IMR-90 (cell line): Measurements from ENCODE around the gene MPC1. TPM values are rescaled to one million over a fixed set of nuclear protein-coding genes. Genes with fewer than 3 reads are reported as not detected.

Experiments
- ATAC-seq: fragments of 200-7000 bp; cut with Tn5 transposase; 2 replicates; pipeline ENCODE4 v1.9.1; 2020; ENCODE audit warnings: low read depth, mild to moderate bottlenecking, moderate library complexity
- BruUV-seq: library from RNA; stranded (reverse); fragments of 400-500 nt; replicated peaks from 2 replicates; lab custom pipeline; 2021; lab: Mats Ljungman, UMichigan
- CTCF ChIA-PET: fragments of 300-600 bp; formaldehyde crosslinking; extraction: SDS; loops from one replicate; lab custom pipeline; 2021; ENCODE audit warnings: antibody characterized with exemption; lab: Yijun Ruan, JAX
- POLR2A ChIA-PET: fragments of 300-600 bp; sonication (Branson Sonifier 250); formaldehyde crosslinking; loops from one replicate; lab custom pipeline; 2022; ENCODE audit warnings: antibody characterized with exemption; ENCODE audit not compliant: unreplicated experiment; lab: Charles Lee
- DNase-seq: peaks from one replicate; pipeline ENCODE4 v3.0.0; 2013
- H2AFZ ChIP-seq: replicated peaks from 2 replicates; pipeline ENCODE3; 2013; ENCODE audit warnings: low read length, mild to moderate bottlenecking; ENCODE audit not compliant: poor library complexity
- H2AK5ac ChIP-seq: 2 replicates; pipeline ENCODE4 v1.6.1; 2013; ENCODE audit warnings: low read depth, low read length, inconsistent platforms
- H2AK9ac ChIP-seq: replicated peaks from 2 replicates; pipeline ENCODE3; 2013; ENCODE audit warnings: mild to moderate bottlenecking, low read depth, low read length, moderate library complexity; ENCODE audit not compliant: poor library complexity
- H2BK120ac ChIP-seq: 2 replicates; pipeline ENCODE4 v1.6.1; 2013; ENCODE audit warnings: low read depth, low read length, inconsistent platforms
- H2BK15ac ChIP-seq: 3 replicates; pipeline ENCODE4 v1.6.1; 2013; ENCODE audit warnings: low read depth, low read length, inconsistent platforms
- H2BK20ac ChIP-seq: 2 replicates; pipeline ENCODE4 v1.6.1; 2013; ENCODE audit warnings: low read depth, mild to moderate bottlenecking, inconsistent platforms, low read length, moderate library complexity
- H2BK5ac ChIP-seq: 2 replicates; pipeline ENCODE4 v1.6.1; 2013; ENCODE audit warnings: mild to moderate bottlenecking, low read depth, low read length, inconsistent platforms; ENCODE audit not compliant: poor library complexity, severe bottlenecking
- H3K14ac ChIP-seq: replicated peaks from 2 replicates; pipeline ENCODE4 v1.6.1; 2013; ENCODE audit warnings: low read depth, low read length, inconsistent platforms
- H3K18ac ChIP-seq: 2 replicates; pipeline ENCODE4 v1.6.1; 2013; ENCODE audit warnings: low read depth, low read length, control low read depth
- H3K23ac ChIP-seq: 2 replicates; pipeline ENCODE4 v1.6.1; 2013; ENCODE audit warnings: low read depth, low read length, inconsistent platforms
- H3K27ac ChIP-seq: 2 replicates; pipeline ENCODE4 v1.5.1; 2013; ENCODE audit warnings: mild to moderate bottlenecking, control low read depth, low read length; ENCODE audit not compliant: insufficient read depth
- H3K27me3 ChIP-seq: 2 replicates; pipeline ENCODE4 v1.6.1; 2013; ENCODE audit warnings: low read length; ENCODE audit not compliant: control insufficient read depth, insufficient read depth
- H3K36me3 ChIP-seq: 2 replicates; pipeline ENCODE4 v1.6.1; 2013; ENCODE audit warnings: low read length, mixed read lengths; ENCODE audit not compliant: control insufficient read depth, insufficient read depth
- H3K4ac ChIP-seq: 2 replicates; pipeline ENCODE4 v1.6.1; 2013; ENCODE audit warnings: low read depth, low read length, inconsistent platforms
- H3K4me1 ChIP-seq: 2 replicates; pipeline ENCODE4 v1.6.1; 2013; ENCODE audit warnings: low read length, mixed read lengths; ENCODE audit not compliant: control insufficient read depth, insufficient read depth
- H3K4me2 ChIP-seq: 2 replicates; pipeline ENCODE4 v1.6.1; 2013; ENCODE audit warnings: low read depth, mild to moderate bottlenecking, control low read depth, low read length, moderate library complexity
- H3K4me3 ChIP-seq: 2 replicates; pipeline ENCODE4 v1.5.1; 2013; ENCODE audit warnings: low read depth, mild to moderate bottlenecking, control low read depth, low read length, moderate library complexity; ENCODE audit not compliant: insufficient read depth
- H3K56ac ChIP-seq: 2 replicates; pipeline ENCODE4 v1.6.1; 2013; ENCODE audit warnings: low read length, inconsistent platforms; ENCODE audit not compliant: insufficient read depth; ENCODE audit errors: extremely low read depth
- H3K79me1 ChIP-seq, 2 experiments: 2 replicates each; pipeline ENCODE4 v1.6.1; 2013; ENCODE audit warnings: low read length in 2 of 2, inconsistent platforms in 1 of 2, low read depth in 1 of 2
- H3K9ac ChIP-seq: 2 replicates; pipeline ENCODE4 v1.6.1; 2013; ENCODE audit warnings: low read depth, low read length, control low read depth
- H3K9me1 ChIP-seq: 2 replicates; pipeline ENCODE4 v1.6.1; 2013; ENCODE audit warnings: low read length, inconsistent platforms; ENCODE audit not compliant: insufficient read depth
- H3K9me3 ChIP-seq: 2 replicates; pipeline ENCODE4 v1.6.1; 2013; ENCODE audit warnings: low read length; ENCODE audit not compliant: control insufficient read depth, insufficient read depth
- H4K20me1 ChIP-seq: 2 replicates; pipeline ENCODE4 v1.6.1; 2013; ENCODE audit warnings: low read length, inconsistent platforms; ENCODE audit not compliant: insufficient read depth
- H4K5ac ChIP-seq: 2 replicates; pipeline ENCODE4 v1.6.1; 2013; ENCODE audit warnings: mild to moderate bottlenecking, low read depth, low read length, control low read depth
- H4K8ac ChIP-seq, 2 experiments: 2 replicates each; pipeline ENCODE4 v1.6.1; 2013; ENCODE audit warnings: low read depth in 2 of 2, low read length in 2 of 2, control low read depth in 1 of 2, inconsistent platforms in 1 of 2
- H4K91ac ChIP-seq: 2 replicates; pipeline ENCODE4 v1.6.1; 2013; ENCODE audit warnings: low read depth, low read length, inconsistent platforms; ENCODE audit not compliant: insufficient read depth
- CTCF ChIP-seq: conservative IDR thresholded peaks from 2 replicates; pipeline ENCODE4 v1.5.1; 2012; ENCODE audit warnings: mild to moderate bottlenecking, low read depth, low read length, improper control_type of control experiment
- ELK1 ChIP-seq: fragments of 150-350 bp; IDR thresholded peaks from 2 replicates; pipeline ENCODE4 v1.6.1; 2016; ENCODE audit warnings: low read depth, mild to moderate bottlenecking, low read length, moderate library complexity, borderline replicate concordance
- FOS ChIP-seq: fragments of 150-350 bp; IDR thresholded peaks from 2 replicates; pipeline ENCODE4 v1.6.1; 2016; ENCODE audit warnings: low read depth, low read length
- MAFK ChIP-seq: IDR thresholded peaks from 2 replicates; pipeline ENCODE4 v1.6.1; 2012; ENCODE audit warnings: low read depth, low read length, improper control_type of control experiment
- MAZ ChIP-seq: IDR thresholded peaks from 2 replicates; pipeline ENCODE4 v1.6.1; 2012; ENCODE audit warnings: low read depth, mild to moderate bottlenecking, low read length, improper control_type of control experiment, moderate library complexity, borderline replicate concordance
- MXI1 ChIP-seq: IDR thresholded peaks from 2 replicates; pipeline ENCODE4 v1.6.1; 2012; ENCODE audit warnings: low read depth, mild to moderate bottlenecking, low read length, moderate library complexity, borderline replicate concordance
- NFE2L2 ChIP-seq: fragments of 150-350 bp; IDR thresholded peaks from 2 replicates; pipeline ENCODE4 v1.6.1; 2016; ENCODE audit warnings: low read depth, mild to moderate bottlenecking, low read length
- RAD21 ChIP-seq: IDR thresholded peaks from 2 replicates; pipeline ENCODE4 v1.6.1; 2012; ENCODE audit warnings: low read length, improper control_type of control experiment
- RCOR1 ChIP-seq: IDR thresholded peaks from 2 replicates; pipeline ENCODE4 v1.6.1; 2012; ENCODE audit warnings: mild to moderate bottlenecking, low read length, improper control_type of control experiment; ENCODE audit not compliant: insufficient replicate concordance
- USF2 ChIP-seq: fragments of 150-350 bp; IDR thresholded peaks from 2 replicates; pipeline ENCODE4 v1.6.1; 2017; ENCODE audit warnings: mild to moderate bottlenecking, antibody characterized with exemption, low read length, low read depth
- WGBS, 2 experiments: methylation state at CpG; one replicate each; pipeline versions ENCODE4 v1.1.5 to v1.1.7; 2013; ENCODE audit warnings: missing lambda C conversion rate in 2 of 2; ENCODE audit not compliant: insufficient read length in 1 of 2; ENCODE audit errors: extremely low coverage in 2 of 2; 5-methylcytosine and 5-hydroxymethylcytosine counted together
- dilution Hi-C: fragments of 300-500 bp; cut with HindIII; formaldehyde crosslinking; loops from one replicate; pipeline ENCODE4 v1.14.3; 2018; ENCODE audit warnings: low sequenced_read_pairs; ENCODE audit not compliant: unreplicated experiment
- in situ Hi-C: fragments of 300-500 bp; cut with MboI; formaldehyde crosslinking; loops from 3 replicates; pipeline ENCODE4 v1.14.3; 2019; ENCODE audit warnings: low sequenced_read_pairs, inconsistent platforms, mixed read lengths
- intact Hi-C: fragments of 100-400 bp; cut with micrococcal nuclease; formaldehyde crosslinking; loops from 2 replicates; pipeline ENCODE4 v1.10.0; 2022
- polyA plus RNA-seq, 3 experiments: library from polyadenylated mRNA; depleted of rRNA; stranded (reverse); fragments of >200 nt; gene quantifications; 2 replicates each; pipeline ENCODE4 v1.2.3, GENCODE V29; 2012; ENCODE audit warnings: low replicate concordance in 1 of 3
- total RNA-seq: library from RNA; depleted of rRNA; stranded (reverse); fragments of >200 nt; gene quantifications from 2 replicates; pipeline ENCODE4 v1.2.3, GENCODE V29; 2012

MPC1 gene
- total and polyA plus RNA-seq, 2 of the 4 experiments (the other 2 are of a cell fraction): 10.9 to 12.0 TPM

GRCh38 chr6:166361077-166361429 lies 21.7 kb downstream of the MPC1 start:
- no peak overlapping the region for H2BK120ac ChIP-seq
- no peak overlapping the region for H2BK5ac ChIP-seq
- no peak overlapping the region for H4K91ac ChIP-seq
- intact Hi-C loops (no loop called here), in situ Hi-C loops (no loop called here), dilution Hi-C loops (no loop called here)
- H3K23ac ChIP-seq: no peak overlapping the region
- no peak overlapping the region for H2AK5ac ChIP-seq
- H3K27me3 ChIP-seq: peaks cover 3% of the 10 kb centered on the region; the same call in 1 of the 2 replicates
- H3K9me3 ChIP-seq: no peaks in the 10 kb centered on the region
- no peak overlapping the region for H3K4me3 ChIP-seq
- H3K4me1 ChIP-seq: peaks cover 9% of the 10 kb centered on the region
- no peak overlapping the region for H4K5ac ChIP-seq
- H3K27ac ChIP-seq: no peak overlapping the region
- no peaks in the 10 kb centered on the region for H3K79me1 ChIP-seq
- CTCF ChIA-PET: no interaction called here
- no peak overlapping the region for H2AK9ac ChIP-seq
- H3K4ac ChIP-seq: no peak overlapping the region
- TF ChIP-seq MAZ (no peak), NFE2L2 (no peak), FOS (no peak), RCOR1 (no peak), ELK1 (no peak), MXI1 (no peak), MAFK (no peak), USF2 (no peak), CTCF (no peak), RAD21 (no peak)
- 0 out of 2 replicates have a peak, but pooled peaks cover 1% of the 10 kb centered on the region for H3K36me3 ChIP-seq
- H3K18ac ChIP-seq: no peak overlapping the region
- H3K4me2 ChIP-seq: no peak overlapping the region
- no peak overlapping the region for H4K8ac ChIP-seq
- H2AFZ ChIP-seq: no peak overlapping the region
- DNase-seq: peak; percentile 24
- H3K56ac ChIP-seq: no peak overlapping the region
- H4K20me1 ChIP-seq: no peaks in the 10 kb centered on the region
- 0 out of 2 replicates have a peak, but pooled peaks cover 4% of the 10 kb centered on the region for H3K9me1 ChIP-seq
- POLR2A ChIA-PET: no interaction called here
- ATAC-seq: no peak; the same call in 1 of the 2 replicates
- H3K9ac ChIP-seq: no peak overlapping the region
- H3K14ac ChIP-seq: no peak overlapping the region
- no TSS peak for BruUV-seq
- H2BK20ac ChIP-seq: no peak overlapping the region
- WGBS, 2 experiments: no CpG with 5 or more reads among the region's 3 CpGs
- H2BK15ac ChIP-seq: no peak overlapping the region
